OCI-LY3 (cell line): ENCODE measurements around the gene EIF4EBP3.

Experiments used
- EZH2phosphoT487 ChIP-seq: fragments of 200-600 bp; shearing (Covaris generic); IDR thresholded peaks from 2 replicates; pipeline ENCODE4 v1.6.1; 2018; ENCODE audit warnings: antibody characterized with exemption, mixed run types, low read depth
- TF ChIP-seq, protein P1 (sequence below): fragments of 200-600, 300-600 bp; sonication (generic); IDR thresholded peaks from 2 replicates; pipeline ENCODE4 v1.5.1; 2014; ENCODE audit warnings: antibody characterized with exemption, low read length, low read depth

DNA sequence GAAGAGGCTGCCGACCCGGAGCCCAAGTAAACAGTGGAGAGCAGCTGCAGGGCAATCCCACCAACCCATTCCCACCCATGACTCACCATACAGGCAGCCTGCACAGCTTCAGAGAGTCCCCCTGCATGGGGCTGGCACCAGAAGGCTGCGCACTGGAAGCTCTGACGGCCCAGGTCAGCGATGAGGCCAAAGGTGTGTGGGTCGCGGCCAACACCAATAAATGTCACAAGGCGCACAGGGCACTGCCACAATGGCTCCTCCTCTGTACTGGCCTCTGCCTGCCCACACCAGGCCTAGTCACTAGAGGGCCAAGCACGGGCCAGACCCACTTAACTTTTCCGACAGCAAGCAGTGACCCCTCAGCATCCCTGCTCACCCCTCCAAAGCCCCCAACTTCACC lies 12.8 kb downstream of the EIF4EBP3 start:
- TF ChIP-seq, protein P1, sequence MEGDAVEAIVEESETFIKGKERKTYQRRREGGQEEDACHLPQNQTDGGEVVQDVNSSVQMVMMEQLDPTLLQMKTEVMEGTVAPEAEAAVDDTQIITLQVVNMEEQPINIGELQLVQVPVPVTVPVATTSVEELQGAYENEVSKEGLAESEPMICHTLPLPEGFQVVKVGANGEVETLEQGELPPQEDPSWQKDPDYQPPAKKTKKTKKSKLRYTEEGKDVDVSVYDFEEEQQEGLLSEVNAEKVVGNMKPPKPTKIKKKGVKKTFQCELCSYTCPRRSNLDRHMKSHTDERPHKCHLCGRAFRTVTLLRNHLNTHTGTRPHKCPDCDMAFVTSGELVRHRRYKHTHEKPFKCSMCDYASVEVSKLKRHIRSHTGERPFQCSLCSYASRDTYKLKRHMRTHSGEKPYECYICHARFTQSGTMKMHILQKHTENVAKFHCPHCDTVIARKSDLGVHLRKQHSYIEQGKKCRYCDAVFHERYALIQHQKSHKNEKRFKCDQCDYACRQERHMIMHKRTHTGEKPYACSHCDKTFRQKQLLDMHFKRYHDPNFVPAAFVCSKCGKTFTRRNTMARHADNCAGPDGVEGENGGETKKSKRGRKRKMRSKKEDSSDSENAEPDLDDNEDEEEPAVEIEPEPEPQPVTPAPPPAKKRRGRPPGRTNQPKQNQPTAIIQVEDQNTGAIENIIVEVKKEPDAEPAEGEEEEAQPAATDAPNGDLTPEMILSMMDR = no peak
- TF ChIP-seq EZH2phosphoT487 = no peak
